ENCODE measurements around the gene DTWD1.
A peak's percentile ranks its signal among the peaks of the same experiment; 100 is the strongest.
"Not testable (repeated sequence)": the region's sequence is repeated elsewhere in the genome, so short reads cannot be mapped to it uniquely, and the experiment has no call there.

DTWD1 gene

DNA sequence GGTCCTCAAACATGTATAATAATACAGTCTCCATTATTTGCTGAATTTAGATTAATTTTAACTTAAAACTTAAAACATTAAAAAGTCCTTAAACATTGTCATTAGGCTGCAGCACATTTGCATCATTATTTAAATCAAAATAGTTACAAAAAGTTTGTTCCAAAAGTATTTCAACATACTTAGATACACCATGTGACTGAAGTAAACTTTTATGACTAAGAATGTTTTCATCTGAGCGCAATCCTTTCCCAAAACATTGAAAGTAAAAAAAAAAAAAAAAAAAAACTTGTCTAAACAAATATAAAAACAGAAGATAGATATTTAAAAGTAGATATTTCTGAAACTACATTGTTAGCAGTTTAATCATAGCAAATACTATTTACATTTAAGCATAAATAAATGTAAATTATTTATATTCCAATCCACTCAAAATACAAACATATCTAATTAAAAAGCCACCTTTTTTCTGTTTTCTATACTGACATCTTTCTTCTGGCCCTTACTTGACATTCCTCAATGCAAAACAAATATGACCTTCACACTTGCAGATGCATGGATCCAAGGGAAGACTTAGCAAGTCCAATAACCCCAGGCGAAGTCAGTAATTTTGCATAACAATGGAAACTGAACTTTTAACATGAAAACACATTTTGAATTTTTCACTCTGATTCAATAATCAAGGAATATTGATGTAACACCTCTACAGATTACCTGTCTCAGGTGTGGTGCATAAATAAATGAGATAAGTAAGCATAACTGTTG is 10.5 kb upstream of the DTWD1 start:
- no peak overlapping the region for H3K4me3 ChIP-seq (ENCODE audit: control insufficient read depth, low read depth, low read length)
- DNase-seq (ENCODE audit: low read depth), result no peak

DNA sequence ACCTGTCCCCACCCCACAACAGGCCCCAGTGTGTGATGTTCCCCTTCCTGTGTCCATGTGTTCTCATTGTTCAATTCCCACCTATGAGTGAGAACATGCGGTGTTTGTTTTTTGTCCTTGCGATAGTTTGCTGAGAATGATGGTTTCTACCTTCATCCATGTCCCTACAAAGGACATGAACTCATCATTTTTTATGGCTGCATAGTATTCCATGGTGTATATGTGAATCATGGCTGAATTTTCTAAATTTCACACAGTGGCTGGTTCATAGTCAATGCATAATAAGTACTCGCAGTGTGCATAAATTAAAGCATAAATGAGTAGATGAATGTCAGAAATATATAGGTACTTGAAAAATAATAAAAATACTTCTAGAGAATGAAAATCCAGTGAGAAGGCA is 8.6 kb upstream of the DTWD1 start:
- DNase-seq (ENCODE audit: low read depth); H3K4me3 ChIP-seq (ENCODE audit: control insufficient read depth, low read depth, low read length): not testable (repeated sequence)

More for the DNA sequence above, 10.5 kb upstream of the DTWD1 start:
- TF ChIP-seq, protein P1, sequence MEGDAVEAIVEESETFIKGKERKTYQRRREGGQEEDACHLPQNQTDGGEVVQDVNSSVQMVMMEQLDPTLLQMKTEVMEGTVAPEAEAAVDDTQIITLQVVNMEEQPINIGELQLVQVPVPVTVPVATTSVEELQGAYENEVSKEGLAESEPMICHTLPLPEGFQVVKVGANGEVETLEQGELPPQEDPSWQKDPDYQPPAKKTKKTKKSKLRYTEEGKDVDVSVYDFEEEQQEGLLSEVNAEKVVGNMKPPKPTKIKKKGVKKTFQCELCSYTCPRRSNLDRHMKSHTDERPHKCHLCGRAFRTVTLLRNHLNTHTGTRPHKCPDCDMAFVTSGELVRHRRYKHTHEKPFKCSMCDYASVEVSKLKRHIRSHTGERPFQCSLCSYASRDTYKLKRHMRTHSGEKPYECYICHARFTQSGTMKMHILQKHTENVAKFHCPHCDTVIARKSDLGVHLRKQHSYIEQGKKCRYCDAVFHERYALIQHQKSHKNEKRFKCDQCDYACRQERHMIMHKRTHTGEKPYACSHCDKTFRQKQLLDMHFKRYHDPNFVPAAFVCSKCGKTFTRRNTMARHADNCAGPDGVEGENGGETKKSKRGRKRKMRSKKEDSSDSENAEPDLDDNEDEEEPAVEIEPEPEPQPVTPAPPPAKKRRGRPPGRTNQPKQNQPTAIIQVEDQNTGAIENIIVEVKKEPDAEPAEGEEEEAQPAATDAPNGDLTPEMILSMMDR (IDR thresholded peaks at IDR 0.05; ENCODE audit: control insufficient read depth, insufficient read depth, low read depth, low read length, missing control alignments), result no peak

DNA sequence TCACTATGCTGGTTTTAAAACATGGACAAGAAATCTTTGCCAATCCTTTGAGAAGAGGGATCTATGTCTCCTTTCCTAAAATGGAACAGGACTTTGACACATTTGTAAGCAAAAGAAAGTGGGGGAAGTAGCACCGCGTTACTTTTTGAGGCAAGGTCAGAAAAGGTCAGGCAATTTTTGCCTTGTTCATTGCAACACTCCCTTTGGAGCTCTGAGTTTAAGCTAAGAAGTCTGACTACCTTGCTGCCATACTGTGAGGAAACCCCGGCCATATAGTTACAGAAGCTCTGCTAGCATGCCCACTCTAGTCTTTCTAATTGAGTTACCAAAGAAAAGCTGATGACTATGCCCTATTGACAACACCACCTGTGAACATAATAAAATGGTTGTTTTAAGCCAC is 1.6 kb upstream of the DTWD1 start:
- H3K4me3 ChIP-seq (ENCODE audit: control insufficient read depth, low read depth, low read length), result no peak overlapping the region
- TF ChIP-seq, protein P1 (IDR thresholded peaks at IDR 0.05; ENCODE audit: control insufficient read depth, insufficient read depth, low read depth, low read length, missing control alignments), result no peak
- DNase-seq (ENCODE audit: low read depth), result no peak

DNA sequence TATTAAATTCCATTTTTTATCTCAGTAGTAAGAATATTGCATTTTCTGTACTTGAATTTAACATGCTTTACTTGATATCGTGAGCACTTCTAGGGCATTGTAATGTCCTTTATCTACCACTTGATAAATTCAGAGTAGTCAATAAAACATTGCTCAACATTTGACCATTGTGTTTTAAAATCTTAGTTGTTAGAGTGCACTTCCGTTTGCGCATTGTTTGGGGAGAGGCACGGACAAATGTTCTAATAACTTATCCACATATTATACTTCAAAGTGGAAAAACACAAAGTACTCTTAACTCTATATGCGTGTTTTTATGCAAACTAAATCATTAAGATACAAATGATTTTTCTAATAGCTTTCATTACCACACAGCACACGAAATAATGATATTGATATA is 649 bp upstream of the DTWD1 start:
- no peak for DNase-seq (ENCODE audit: low read depth)
- TF ChIP-seq, protein P1 (IDR thresholded peaks at IDR 0.05; ENCODE audit: control insufficient read depth, insufficient read depth, low read depth, low read length, missing control alignments), result no peak
- peak overlapping the region; percentile 85 for H3K4me3 ChIP-seq (ENCODE audit: control insufficient read depth, low read depth, low read length)

DNA sequence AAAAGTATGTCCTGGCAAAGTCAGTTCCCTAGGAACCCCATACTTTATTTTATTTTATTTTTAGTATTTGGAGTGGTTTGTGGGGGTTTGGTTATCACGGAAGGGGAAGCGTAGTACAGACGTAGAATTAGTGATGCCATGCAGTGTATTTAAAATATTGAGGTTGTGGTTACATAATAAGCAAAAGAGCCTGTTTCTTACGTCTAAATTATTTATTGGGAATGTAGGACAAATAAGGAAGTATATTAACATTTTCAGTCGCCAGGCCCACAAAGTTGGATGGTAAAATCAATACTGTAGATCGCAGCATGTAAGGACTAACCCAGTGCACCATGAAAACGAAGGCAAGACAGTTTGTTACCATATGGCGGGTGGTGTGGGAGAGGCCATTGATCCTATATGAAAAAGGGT is 558 bp downstream of the DTWD1 start:
- DNase-seq (ENCODE audit: low read depth), result no peak
- peak overlapping the region; percentile 85 for H3K4me3 ChIP-seq (ENCODE audit: control insufficient read depth, low read depth, low read length)
- TF ChIP-seq, protein P1 (IDR thresholded peaks at IDR 0.05; ENCODE audit: control insufficient read depth, insufficient read depth, low read depth, low read length, missing control alignments), result no peak

DNA sequence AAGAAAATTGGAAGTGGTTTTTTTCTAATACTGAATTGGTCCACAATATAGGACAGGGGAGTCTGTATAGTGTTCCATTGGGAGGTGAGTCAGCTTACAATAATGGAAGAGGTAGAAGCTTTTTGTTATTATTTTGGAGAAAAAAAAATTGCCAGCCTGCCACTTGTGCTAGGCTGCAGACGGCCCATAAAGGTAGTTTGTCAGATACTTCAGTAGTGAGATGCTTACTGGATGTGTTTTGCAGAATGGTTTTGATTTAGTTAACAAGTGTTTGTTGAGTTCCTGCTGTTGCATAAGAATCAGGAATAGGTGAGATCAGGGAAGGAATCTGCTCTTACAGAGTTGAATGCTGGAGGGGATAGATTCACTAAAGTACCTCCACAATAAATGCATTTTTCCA is 1.0 kb downstream of the DTWD1 start:
- H3K4me3 ChIP-seq (ENCODE audit: control insufficient read depth, low read depth, low read length), result peak overlapping the region; percentile 85
- no peak for DNase-seq (ENCODE audit: low read depth)
- TF ChIP-seq, protein P1 (IDR thresholded peaks at IDR 0.05; ENCODE audit: control insufficient read depth, insufficient read depth, low read depth, low read length, missing control alignments), result no peak

DNA sequence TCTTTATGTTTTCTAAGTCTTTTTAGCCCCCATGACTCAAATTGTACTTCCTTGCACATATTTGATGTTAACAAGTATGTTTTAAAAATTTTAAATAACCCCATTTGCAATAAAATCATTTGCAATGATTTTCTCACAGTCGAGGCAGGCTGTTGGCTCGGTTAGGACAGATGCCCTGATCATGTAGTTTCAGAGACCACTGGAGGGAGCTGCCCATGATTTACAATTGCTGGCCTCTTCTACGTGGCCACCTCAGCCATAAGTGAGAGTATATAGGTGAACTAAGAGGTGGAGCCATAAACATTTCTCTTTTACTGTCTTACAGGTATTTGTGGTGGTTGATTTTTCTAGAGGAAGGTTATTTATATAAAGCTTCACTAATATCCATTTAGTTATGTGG is 1.7 kb downstream of the DTWD1 start:
- TF ChIP-seq, protein P1 (IDR thresholded peaks at IDR 0.05; ENCODE audit: control insufficient read depth, insufficient read depth, low read depth, low read length, missing control alignments), result peak; percentile 34
- DNase-seq (ENCODE audit: low read depth), result no peak
- H3K4me3 ChIP-seq (ENCODE audit: control insufficient read depth, low read depth, low read length), result no peak overlapping the region

Data from AG09309 (cell line).